GM13977 (cell line): Measurements from ENCODE around the gene NCK1.
"Not testable (repeated sequence)": the region's sequence is repeated elsewhere in the genome, so short reads cannot be mapped to it uniquely, and the experiment has no call there.

Experiments
- DNase-seq: peaks from one replicate; pipeline ENCODE4 v3.0.0; 2012; ENCODE audit warnings: low spot score
- CTCF ChIP-seq: IDR thresholded peaks from 2 replicates; pipeline ENCODE4 v1.5.1; 2012; ENCODE audit warnings: mild to moderate bottlenecking, control low read depth; ENCODE audit not compliant: insufficient read depth; ENCODE audit errors: extremely low read depth, missing control alignments
- in situ Hi-C: fragments of 300-500 bp; cut with MboI; formaldehyde crosslinking; loops from one replicate; pipeline ENCODE4 v1.12.0; 2022; ENCODE audit warnings: low sequenced_read_pairs, low pct_unique_long_range_greater_than_20kb, mixed read lengths, inconsistent platforms; ENCODE audit not compliant: unreplicated experiment

Gene NCK1

GRCh38 chr3:136959599-136959998 is 97.6 kb downstream of the NCK1 start:
- DNase-seq = no peak

GRCh38 chr3:136960838-136961836 is 99.1 kb downstream of the NCK1 start:
- no peak for DNase-seq
- in situ Hi-C loops = no loop called here
- no peak for TF ChIP-seq CTCF

More at GRCh38 chr3:136959599-136959998, 97.6 kb downstream of the NCK1 start:
- in situ Hi-C loops = no loop called here
- TF ChIP-seq CTCF = no peak

DNA sequence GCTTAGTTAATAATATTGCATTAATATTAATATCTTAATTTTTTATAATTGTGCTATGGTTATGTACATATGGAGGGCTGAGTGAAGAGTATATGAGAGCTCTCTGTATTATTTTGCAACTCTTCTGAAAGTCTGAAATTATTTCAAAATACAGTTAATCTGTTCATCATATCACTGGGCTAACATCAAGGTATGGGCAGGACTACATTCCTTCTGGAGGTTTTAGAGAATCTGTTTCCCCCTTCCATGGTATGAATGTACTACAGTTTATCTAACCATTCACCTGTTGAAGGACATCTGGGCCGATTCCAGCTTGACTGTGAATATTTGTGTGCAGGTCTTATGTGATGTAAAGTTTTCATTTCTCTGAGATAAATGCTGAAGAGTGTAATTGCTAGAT is 100.9 kb downstream of the NCK1 start:
- in situ Hi-C loops = no loop called here
- TF ChIP-seq CTCF = no peak
- no peak for DNase-seq

DNA sequence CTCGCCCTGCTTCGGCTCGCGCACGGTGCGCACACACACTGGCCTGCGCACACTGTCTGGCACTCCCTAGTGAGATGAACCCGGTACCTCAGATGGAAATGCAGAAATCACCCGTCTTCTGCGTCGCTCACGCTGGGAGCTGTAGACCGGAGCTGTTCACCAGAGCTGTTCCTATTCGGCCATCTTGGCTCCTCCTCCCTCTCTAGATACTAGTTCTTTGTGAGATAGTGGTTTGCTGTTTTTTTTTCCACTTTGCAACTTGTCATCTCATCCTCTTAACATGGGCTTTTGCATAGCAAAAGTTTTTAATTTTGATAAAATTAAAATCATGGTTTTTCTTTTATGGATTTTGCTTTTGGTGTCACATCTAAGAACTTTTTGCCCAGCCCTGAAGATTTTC is 107.5 kb downstream of the NCK1 start:
- in situ Hi-C loops, DNase-seq: not testable (repeated sequence)

- no peak for TF ChIP-seq CTCF
- in situ Hi-C loops = no loop called here
- no peak for DNase-seq
Measured at GRCh38 chr3:136973352-136973751, 111.3 kb downstream of the NCK1 start.

DNA sequence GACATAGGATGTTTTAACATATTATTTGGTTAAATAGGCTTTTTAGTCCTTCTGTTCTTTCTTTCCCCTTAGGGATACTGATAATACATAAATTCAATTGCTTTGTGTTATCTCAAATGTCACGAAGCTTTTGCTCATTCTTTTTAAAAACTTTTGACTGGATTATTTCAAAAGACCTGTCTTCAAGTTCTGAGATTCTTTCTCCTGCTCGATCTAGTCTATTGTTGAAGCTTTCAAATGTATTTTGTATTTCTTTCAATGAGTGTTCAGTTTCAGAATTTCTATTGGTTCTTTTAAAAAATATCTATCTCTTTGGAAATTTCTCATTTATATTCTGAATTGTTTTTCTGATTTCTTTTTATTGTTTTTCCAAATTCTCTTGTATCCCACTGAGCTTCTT is 112.7 kb downstream of the NCK1 start:
- no peak for DNase-seq
- in situ Hi-C loops = no loop called here
- TF ChIP-seq CTCF = no peak

DNA sequence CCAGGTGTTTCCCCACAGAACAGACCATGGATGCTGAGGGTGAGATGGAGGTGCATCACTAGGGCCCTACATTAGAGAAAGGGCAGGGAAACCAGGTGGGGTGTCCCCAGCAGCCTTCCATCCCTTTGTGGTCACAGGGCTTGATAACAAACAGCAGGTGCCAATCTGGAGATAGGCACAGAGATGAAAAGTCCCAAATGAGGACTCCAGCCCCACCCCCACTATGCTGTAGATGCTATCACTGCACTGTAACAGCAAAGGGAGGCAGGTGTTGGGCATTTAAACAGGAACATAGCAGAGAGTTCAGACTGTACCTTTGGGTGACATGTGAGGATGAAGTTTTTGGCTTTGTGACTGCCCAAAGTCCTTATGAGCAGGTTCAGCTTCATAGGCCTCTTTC is 117.2 kb downstream of the NCK1 start:
- no peak for DNase-seq
- no peak for TF ChIP-seq CTCF
- in situ Hi-C loops = no loop called here
